Right atrium auricular region (tissue), 2 donors: Measurements from ENCODE around the gene FLVCR1. TPM values are rescaled to one million over a fixed set of nuclear protein-coding genes. Genes with fewer than 3 reads are reported as not detected.

Experiments used
- DNase-seq: peaks from one replicate; pipeline ENCODE4 v3.0.0-alpha.2; 2019; ENCODE audit warnings: low spot score
- H3K27ac ChIP-seq, 2 donors: fragments of 200-600 bp; sonication (generic); 1 replicate in 1 of 2; 2 replicates in 1 of 2; pipeline ENCODE4 v1.5.1; 2016 to 2019
- H3K27me3 ChIP-seq, 2 donors: fragments of 200-600 bp; sonication (generic); one replicate each; pipeline versions ENCODE4 v1.5.1 to v1.6.0; 2017 to 2019
- H3K36me3 ChIP-seq: fragments of 200-600 bp; sonication (generic); one replicate; pipeline ENCODE4 v1.5.1; 2016
- H3K4me1 ChIP-seq, 2 donors: fragments of 200-600 bp; sonication (generic); one replicate each; pipeline versions ENCODE4 v1.5.1 to v1.6.0; 2017 to 2019
- H3K4me3 ChIP-seq, 2 donors: fragments of 200-600 bp; sonication (generic); 1 replicate in 1 of 2; 2 replicates in 1 of 2; pipeline ENCODE4 v1.5.1; 2017 to 2019; ENCODE audit warnings: mild to moderate bottlenecking in 1 of 2, moderate library complexity in 1 of 2
- H3K9me3 ChIP-seq, 2 donors: fragments of 200-600 bp; sonication (generic); one replicate each; pipeline ENCODE4 v1.5.1; 2019
- CTCF ChIP-seq, 2 donors: fragments of 200-600 bp; sonication (generic); IDR thresholded peaks; one replicate each; pipeline ENCODE4 v1.5.1; 2019; ENCODE audit warnings: antibody characterized with exemption in 2 of 2
- total RNA-seq, 2 donors: library from RNA; depleted of rRNA; stranded (reverse); fragments of >200 nt; gene quantifications; one replicate each; pipeline ENCODE4 v1.1.0, GENCODE V29; 2016

The FLVCR1 gene
- total RNA-seq, 2 donors from 2014 or later: 0.89 to 2.4 TPM

GRCh38 chr1:212943393-212943710 lies 85.3 kb downstream of the FLVCR1 start:
- no peaks in the 10 kb centered on the region for H3K4me1 ChIP-seq
- no peak for DNase-seq
- H3K9me3 ChIP-seq: peaks cover 0 to 25% of the 10 kb centered on the region in 2 donors
- H3K36me3 ChIP-seq: no peaks in the 10 kb centered on the region
- no peak overlapping the region for H3K27ac ChIP-seq
- no peaks in the 10 kb centered on the region for H3K27me3 ChIP-seq
- H3K4me3 ChIP-seq: no peak overlapping the region
- no peak for TF ChIP-seq CTCF (IDR thresholded peaks at IDR 0.05)

GRCh38 chr1:212944229-212944901 lies 86.3 kb downstream of the FLVCR1 start:
- no peak overlapping the region for H3K4me3 ChIP-seq
- H3K4me1 ChIP-seq: no peaks in the 10 kb centered on the region
- no peak for TF ChIP-seq CTCF (IDR thresholded peaks at IDR 0.05)
- no peaks in the 10 kb centered on the region for H3K36me3 ChIP-seq
- H3K27me3 ChIP-seq: no peaks in the 10 kb centered on the region
- H3K9me3 ChIP-seq: peaks cover 0 to 20% of the 10 kb centered on the region in 2 donors
- H3K27ac ChIP-seq: no peak overlapping the region
- DNase-seq: no peak

- Histone ChIP-seq H3K27ac (no peak overlapping the region), H3K36me3 (no peaks in the 10 kb centered on the region), H3K4me1 (peaks cover 0 to 2% of the 10 kb centered on the region in 2 donors), H3K9me3 (peaks cover 0 to 14% of the 10 kb centered on the region in 2 donors), H3K27me3 (no peaks in the 10 kb centered on the region), H3K4me3 (no peak overlapping the region)
- DNase-seq: no peak
- TF ChIP-seq CTCF (IDR thresholded peaks at IDR 0.05): no peak
These were observed 87.0 kb downstream of the FLVCR1 start for GRCh38 chr1:212945056-212945455.

GRCh38 chr1:212945463-212946160 lies 87.5 kb downstream of the FLVCR1 start:
- Histone ChIP-seq H3K9me3 (peaks cover 0 to 9% of the 10 kb centered on the region in 2 donors), H3K27ac (no peak overlapping the region), H3K27me3 (no peaks in the 10 kb centered on the region), H3K4me3 (no peak overlapping the region), H3K36me3 (no peaks in the 10 kb centered on the region), H3K4me1 (peaks cover 0 to 4% of the 10 kb centered on the region in 2 donors)
- TF ChIP-seq CTCF (IDR thresholded peaks at IDR 0.05): no peak
- DNase-seq: no peak

- Histone ChIP-seq H3K9me3 (no peaks in the 10 kb centered on the region), H3K27ac (no peak overlapping the region), H3K4me3 (no peak overlapping the region), H3K27me3 (no peaks in the 10 kb centered on the region), H3K36me3 (no peaks in the 10 kb centered on the region), H3K4me1 (peaks cover 0 to 13% of the 10 kb centered on the region in 2 donors)
- no peak for DNase-seq
- no peak for TF ChIP-seq CTCF (IDR thresholded peaks at IDR 0.05)
These were observed 88.8 kb downstream of the FLVCR1 start for GRCh38 chr1:212946872-212947271.

Other genes with a start within 250 kb of the FLVCR1 start
- 10 to 100 TPM; 12.6 to 27.6 TPM for gene ATF3, start 249.5 kb upstream of the FLVCR1 start, total RNA-seq
- gene BATF3, start 158.4 kb upstream of the FLVCR1 start, total RNA-seq: 1 to 10 TPM in 1 of 2 donors, under 1 TPM in 1; 0.96 to 3.3 TPM
- 10 to 100 TPM; 28.2 to 46.1 TPM for gene NSL1, start 66.5 kb upstream of the FLVCR1 start, total RNA-seq
- 10 to 100 TPM; 12.6 to 39.6 TPM for gene TATDN3, start 66.4 kb upstream of the FLVCR1 start, total RNA-seq
- not detected for gene SPATA45, start 10.6 kb upstream of the FLVCR1 start, total RNA-seq
- gene VASH2, start 92.3 kb downstream of the FLVCR1 start, total RNA-seq: under 1 TPM; 0.47 to 0.82 TPM
- 10 to 100 TPM; 16.9 to 21.6 TPM for gene ANGEL2, start 157.6 kb downstream of the FLVCR1 start, total RNA-seq
- 10 to 100 TPM in 1 of 2 donors, 1 to 10 TPM in 1; 9.2 to 10.1 TPM for gene RPS6KC1, start 193.0 kb downstream of the FLVCR1 start, total RNA-seq